VCaP (cell line): ENCODE results near the gene OSBPL10.

ENCODE experiments used
- H3K27ac ChIP-seq: fragments of 450-650 bp; 2 replicates; pipeline ENCODE4 v1.5.1; 2017
- TF ChIP-seq, protein P1 (sequence below): fragments of 450-650 bp; conservative IDR thresholded peaks from 2 replicates; pipeline ENCODE4 v1.5.1; 2017; ENCODE audit warnings: mild to moderate bottlenecking, moderate library complexity

The OSBPL10 gene

DNA sequence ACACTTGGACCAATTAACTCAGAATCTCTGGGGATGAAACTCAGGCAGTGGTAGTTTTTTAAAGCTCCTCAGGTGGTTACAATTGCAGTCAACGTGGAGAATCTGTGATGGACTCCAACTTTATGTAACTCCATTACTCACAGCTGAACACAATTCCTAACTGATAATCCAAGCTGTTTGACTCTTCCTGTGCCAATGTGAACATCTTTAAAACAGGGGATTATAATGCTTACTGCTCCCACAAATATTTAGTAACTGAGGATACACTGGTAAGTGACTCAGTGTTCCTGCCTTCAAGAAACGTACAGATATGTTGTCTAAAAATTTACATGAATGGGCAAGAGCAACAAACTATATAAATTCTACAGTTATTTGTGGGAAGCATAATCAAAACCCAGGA is 85.6 kb downstream of the OSBPL10 start:
- TF ChIP-seq, protein P1, sequence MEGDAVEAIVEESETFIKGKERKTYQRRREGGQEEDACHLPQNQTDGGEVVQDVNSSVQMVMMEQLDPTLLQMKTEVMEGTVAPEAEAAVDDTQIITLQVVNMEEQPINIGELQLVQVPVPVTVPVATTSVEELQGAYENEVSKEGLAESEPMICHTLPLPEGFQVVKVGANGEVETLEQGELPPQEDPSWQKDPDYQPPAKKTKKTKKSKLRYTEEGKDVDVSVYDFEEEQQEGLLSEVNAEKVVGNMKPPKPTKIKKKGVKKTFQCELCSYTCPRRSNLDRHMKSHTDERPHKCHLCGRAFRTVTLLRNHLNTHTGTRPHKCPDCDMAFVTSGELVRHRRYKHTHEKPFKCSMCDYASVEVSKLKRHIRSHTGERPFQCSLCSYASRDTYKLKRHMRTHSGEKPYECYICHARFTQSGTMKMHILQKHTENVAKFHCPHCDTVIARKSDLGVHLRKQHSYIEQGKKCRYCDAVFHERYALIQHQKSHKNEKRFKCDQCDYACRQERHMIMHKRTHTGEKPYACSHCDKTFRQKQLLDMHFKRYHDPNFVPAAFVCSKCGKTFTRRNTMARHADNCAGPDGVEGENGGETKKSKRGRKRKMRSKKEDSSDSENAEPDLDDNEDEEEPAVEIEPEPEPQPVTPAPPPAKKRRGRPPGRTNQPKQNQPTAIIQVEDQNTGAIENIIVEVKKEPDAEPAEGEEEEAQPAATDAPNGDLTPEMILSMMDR: no peak
- no peak overlapping the region for H3K27ac ChIP-seq

DNA sequence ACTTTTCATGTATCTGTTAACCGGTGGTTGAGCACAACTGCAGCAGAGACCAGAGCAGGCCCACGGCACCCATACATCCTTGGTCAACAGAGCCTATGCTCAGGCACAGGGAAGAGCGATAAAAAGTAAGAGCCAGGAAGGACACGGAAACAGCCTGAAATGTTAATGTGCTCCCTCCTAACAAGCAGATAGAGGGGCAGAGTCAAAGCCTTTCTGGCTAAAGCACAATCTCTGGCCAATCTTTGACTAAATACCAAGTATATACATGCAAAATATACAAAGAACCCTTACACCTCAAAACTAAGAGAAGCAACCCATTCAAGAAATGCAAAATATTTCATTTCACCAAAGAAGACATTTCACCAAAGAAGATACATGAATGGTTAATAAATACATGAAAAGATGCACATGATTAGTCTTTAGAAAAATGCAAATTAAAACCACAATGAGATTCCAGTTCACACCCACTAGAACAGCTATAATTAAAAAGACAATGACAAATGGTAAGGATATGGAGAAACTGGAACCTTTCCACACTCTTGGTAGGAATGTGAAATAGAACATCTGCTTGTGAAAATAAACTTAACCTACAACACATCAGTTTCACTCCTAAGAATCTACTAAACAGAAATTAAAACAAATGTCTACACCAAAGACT is 88.0 kb downstream of the OSBPL10 start:
- H3K27ac ChIP-seq: no peak overlapping the region
- TF ChIP-seq, protein P1: no peak

DNA sequence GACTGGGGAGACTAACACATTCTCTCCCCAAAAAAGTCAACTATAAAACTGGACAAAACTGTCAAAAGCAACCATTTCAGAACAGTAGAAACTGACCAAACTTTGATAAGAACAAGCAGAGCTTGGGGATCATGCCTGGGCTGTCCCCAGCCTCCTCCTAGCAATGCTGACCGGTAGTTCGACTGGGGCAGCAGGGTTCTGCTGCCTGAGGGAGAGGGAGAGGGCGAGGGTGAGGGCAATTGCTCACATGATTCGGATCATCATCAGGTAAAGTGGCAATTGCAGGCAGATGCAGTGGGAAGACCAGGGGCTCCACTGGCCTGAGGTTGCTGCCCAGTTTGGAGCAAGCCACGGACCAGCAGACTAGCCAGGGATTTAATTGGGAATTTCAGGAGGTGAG is 88.6 kb downstream of the OSBPL10 start:
- H3K27ac ChIP-seq: no peak overlapping the region
- TF ChIP-seq, protein P1: no peak

DNA sequence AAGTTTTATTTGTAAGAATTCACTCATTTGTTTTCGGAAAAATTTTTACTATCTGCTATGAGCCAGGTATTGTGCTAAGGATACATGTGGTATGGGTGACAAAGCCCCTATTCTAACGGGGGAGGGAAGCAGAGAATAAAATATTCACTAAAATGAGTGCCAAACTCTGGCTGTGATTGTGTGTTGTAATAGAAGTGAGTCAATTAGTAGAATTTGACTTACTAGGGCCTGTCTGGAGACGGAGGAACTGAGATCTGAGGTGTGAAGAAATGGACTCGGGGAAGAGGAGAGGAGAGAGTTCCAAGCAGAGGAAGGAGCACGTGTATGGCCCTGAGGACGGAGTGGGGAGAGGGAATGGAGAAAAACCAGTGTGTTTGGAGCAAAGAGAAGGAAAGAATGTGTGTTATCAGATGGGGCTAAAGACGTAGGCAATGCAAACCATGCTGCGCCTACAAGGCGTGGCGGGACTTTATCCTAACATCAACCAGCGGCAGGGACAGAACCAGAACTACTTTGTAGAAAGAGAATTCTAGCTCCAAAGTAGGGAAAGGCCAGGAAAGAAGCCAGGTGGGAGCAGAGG is 89.1 kb downstream of the OSBPL10 start:
- TF ChIP-seq, protein P1: no peak
- H3K27ac ChIP-seq: no peak overlapping the region

DNA sequence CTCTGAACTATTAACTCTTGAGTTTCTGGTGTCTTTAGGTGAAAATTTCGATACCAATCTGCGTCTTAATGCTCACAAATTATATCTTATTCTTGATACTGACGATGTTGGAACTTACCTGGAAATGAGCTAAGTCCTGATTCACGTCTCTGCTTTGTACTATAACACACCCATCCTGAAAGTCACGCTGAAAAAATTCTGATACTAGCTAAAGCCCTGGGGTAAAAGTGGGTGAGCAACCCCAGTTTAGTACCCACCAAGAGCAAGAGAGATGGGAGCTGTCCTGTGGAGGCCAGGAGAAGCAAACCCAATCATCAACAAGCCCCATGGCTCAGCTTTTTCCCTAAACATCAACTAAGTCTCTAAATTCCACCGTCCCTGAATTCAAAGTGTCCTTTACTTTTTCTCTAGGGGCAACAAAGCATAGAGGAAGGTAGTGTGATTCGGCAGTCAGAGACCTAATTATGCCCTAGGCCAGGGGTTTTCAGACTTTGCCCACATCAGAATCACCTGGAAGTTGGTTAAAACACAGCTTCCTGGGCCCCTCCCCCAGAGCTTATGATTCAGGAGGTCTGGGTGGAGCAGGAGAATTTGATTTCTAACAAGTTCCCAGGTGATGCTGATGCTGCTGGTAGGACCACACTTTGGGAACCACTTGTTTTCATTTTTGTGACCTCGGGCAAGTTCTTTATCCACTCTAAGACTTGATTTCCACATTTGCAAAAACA is 90.2 kb downstream of the OSBPL10 start:
- TF ChIP-seq, protein P1: no peak
- H3K27ac ChIP-seq: no peak overlapping the region

DNA sequence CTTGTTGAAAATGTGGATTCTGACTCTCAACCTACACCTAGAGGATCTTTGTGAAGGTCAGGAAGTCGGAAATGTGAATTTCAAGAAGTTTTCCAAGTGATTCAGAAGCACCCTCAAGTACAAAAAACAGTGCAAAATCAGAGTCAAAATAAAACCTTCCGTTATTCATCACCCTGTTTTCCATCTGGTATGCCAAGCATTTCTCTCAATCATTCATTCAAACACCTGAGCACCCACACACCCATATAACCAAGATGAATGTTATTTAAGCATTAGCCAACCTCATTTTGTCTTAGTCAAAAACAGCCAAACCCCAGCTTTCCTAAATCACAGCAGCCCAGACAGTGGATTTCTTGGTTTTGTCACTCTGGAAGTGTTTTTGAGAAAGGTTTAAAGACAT is 91.1 kb downstream of the OSBPL10 start:
- H3K27ac ChIP-seq: no peak overlapping the region
- TF ChIP-seq, protein P1: no peak

DNA sequence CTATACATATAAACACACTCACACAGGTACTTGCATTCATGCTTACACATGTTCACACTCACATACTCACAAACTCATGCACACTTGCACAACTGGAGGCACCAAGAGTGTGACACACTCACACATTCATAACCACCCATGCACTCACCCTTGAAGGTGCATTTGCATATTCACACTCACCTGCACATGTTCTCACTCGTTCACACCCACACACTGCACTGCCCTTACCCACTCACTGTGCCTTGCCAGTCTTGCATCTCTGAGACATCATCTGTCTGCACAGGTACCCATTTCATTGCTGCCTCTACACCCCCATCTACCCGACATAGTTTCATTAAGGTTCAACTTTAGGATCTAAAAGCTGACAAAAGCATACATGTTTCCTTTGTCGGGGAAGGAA is 95.8 kb downstream of the OSBPL10 start:
- no peak overlapping the region for H3K27ac ChIP-seq
- TF ChIP-seq, protein P1: no peak
